Measurements from ENCODE around the gene CFAP70.
A peak's percentile ranks its signal among the peaks of the same experiment; 100 is the strongest.

The CFAP70 gene

DNA sequence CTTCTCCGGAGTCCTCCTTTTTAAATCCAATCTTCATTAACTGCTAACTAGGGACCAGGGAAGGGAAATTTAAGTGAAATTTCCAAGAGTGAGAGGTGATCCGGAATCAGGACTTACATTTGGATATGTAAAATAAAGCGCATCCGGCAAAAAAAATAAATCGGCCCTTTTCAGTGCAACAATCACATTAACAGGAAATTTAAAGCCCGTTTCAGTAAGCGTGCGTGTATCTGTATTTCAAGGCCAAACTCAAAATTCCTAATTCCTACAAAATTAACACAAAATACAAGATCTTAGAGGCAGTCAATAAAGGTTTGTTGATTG, 112.4 kb downstream of the CFAP70 start:
- no peak for DNase-seq (ENCODE audit: low read depth)
- TF ChIP-seq, protein P1, sequence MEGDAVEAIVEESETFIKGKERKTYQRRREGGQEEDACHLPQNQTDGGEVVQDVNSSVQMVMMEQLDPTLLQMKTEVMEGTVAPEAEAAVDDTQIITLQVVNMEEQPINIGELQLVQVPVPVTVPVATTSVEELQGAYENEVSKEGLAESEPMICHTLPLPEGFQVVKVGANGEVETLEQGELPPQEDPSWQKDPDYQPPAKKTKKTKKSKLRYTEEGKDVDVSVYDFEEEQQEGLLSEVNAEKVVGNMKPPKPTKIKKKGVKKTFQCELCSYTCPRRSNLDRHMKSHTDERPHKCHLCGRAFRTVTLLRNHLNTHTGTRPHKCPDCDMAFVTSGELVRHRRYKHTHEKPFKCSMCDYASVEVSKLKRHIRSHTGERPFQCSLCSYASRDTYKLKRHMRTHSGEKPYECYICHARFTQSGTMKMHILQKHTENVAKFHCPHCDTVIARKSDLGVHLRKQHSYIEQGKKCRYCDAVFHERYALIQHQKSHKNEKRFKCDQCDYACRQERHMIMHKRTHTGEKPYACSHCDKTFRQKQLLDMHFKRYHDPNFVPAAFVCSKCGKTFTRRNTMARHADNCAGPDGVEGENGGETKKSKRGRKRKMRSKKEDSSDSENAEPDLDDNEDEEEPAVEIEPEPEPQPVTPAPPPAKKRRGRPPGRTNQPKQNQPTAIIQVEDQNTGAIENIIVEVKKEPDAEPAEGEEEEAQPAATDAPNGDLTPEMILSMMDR (IDR thresholded peaks at IDR 0.05; ENCODE audit: control insufficient read depth, extremely low read depth, insufficient read depth) = no peak
- peak overlapping the region; percentile 84 for H3K4me3 ChIP-seq (ENCODE audit: low read depth, low read length)

DNA sequence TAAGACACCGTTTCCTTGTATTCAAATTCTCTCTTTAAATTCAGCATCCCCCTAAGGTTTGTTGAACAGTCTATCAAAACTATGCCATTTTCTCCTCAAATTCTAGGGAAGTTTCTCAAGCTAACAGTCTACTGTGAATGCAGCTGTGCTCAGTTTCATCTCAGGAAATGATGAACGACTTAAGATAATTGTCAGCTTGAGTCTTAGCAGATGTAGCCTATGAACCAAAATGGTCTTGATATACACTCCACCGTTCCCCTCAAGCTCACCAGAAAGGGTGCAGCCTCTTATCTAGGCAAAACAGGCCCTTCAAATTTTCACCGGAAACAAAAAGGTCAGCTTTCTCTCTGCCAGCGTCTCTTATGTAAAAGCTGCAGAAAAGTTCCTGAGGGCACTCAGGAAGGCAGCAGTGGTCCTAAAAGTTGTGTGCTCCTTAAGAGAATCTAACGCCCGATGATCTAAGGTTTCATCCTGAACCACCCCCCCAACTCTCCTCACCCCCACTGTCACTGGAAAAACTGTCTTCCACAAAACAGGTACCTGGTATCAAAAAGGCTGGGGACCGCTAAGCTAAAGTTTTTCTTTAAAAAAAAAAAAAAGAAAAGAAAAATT, 113.7 kb downstream of the CFAP70 start:
- peak overlapping the region; percentile 84 for H3K4me3 ChIP-seq (ENCODE audit: low read depth, low read length)
- TF ChIP-seq, protein P1 (IDR thresholded peaks at IDR 0.05; ENCODE audit: control insufficient read depth, extremely low read depth, insufficient read depth) = no peak
- no peak for DNase-seq (ENCODE audit: low read depth)

- DNase-seq (ENCODE audit: low read depth) = no peak
- H3K4me3 ChIP-seq (ENCODE audit: low read depth, low read length) = no peak overlapping the region
- TF ChIP-seq, protein P1 (IDR thresholded peaks at IDR 0.05; ENCODE audit: control insufficient read depth, extremely low read depth, insufficient read depth) = no peak
These were observed 118.8 kb downstream of the CFAP70 start for GRCh38 chr10:73239908-73240307.

DNA sequence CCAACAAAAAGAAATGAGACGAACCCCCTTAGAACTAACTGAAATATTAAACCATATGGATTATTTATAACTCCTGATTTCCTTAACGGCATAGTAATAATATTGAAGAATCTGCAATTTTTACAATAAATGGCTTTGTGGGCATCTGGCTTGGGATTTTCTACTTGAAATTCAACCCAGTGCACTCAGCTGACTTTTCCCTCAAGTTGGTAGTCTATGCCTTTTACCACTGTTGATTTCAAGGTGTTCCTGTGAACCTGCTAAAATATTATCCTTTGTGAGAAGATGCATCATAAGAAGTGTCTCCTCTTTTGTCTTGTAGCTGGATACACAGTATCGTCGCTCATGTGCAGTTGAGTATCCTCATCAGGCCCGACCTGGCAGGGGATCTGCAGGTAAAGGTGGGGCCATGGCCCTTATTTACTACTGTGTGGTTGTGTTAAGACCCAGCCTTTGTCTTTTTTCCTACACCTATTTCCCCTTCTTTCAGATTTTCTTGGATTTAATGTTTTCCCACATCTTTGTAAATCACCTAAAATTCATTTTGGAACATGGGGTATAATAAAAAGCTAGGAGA, 119.6 kb downstream of the CFAP70 start:
- TF ChIP-seq, protein P1 (IDR thresholded peaks at IDR 0.05; ENCODE audit: control insufficient read depth, extremely low read depth, insufficient read depth) = no peak
- H3K4me3 ChIP-seq (ENCODE audit: low read depth, low read length) = no peak overlapping the region

DNA sequence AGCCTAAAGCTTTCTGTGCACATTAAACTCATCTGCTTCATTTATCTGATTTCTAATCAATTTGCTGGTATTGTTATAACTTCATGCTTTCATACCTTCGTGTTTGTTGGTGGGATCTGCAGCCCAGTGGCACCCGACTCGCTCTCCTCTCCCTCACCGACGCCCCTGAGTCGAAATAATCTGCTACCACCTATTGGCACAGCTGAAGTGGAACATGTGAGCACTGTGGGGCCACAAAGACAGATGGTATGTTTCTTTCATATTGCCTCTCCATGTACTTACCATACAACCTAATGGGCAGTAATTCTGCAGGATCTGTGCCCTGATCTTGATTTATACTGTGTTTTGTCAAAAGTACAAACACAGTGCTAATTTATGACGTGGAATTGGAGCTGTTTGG, 124.0 kb downstream of the CFAP70 start:
- no peak for DNase-seq (ENCODE audit: low read depth)

More for the DNA sequence above, 119.6 kb downstream of the CFAP70 start:
- DNase-seq (ENCODE audit: low read depth) = no peak

DNA sequence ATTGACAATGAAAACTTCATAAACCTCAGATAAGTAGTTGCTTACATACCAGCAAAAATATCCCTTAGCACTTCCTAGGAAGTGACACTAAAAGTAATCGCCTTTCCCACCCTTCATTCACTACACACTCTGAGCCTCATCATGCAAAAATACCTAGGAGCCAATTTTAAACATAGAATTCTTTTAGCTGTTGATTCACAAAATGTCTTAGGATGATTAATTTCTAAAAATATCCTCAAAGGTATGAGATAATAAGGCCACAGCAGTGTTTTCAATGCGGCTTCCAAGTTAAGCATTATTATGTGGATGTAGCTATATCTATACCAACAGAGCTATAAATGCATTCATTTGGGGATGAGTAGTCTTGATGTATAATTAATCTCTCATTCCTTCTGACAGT, 124.8 kb downstream of the CFAP70 start:
- no peak overlapping the region for H3K4me3 ChIP-seq (ENCODE audit: low read depth, low read length)
- TF ChIP-seq, protein P1 (IDR thresholded peaks at IDR 0.05; ENCODE audit: control insufficient read depth, extremely low read depth, insufficient read depth) = no peak
- no peak for DNase-seq (ENCODE audit: low read depth)

More for the DNA sequence above, 124.0 kb downstream of the CFAP70 start:
- TF ChIP-seq, protein P1 (IDR thresholded peaks at IDR 0.05; ENCODE audit: control insufficient read depth, extremely low read depth, insufficient read depth) = no peak
- H3K4me3 ChIP-seq (ENCODE audit: low read depth, low read length) = no peak overlapping the region

DNA sequence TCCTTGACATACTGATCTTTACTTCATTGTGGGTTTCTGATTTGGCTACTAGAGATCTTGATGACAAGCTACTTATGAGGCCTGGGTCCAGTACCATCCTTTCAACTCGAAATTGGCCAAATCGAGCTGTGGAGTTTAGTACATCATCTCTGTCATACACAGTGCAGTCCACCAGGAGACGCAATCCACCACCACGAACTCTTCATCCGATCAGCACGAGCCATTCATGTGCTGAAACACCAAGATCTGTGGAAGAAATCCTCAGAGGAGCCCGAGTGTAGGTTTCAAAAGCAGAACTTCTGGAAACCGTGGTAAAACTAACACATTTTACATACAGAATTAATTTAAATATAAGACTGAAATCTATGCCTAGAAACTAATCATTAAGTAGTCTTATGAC, 125.8 kb downstream of the CFAP70 start:
- TF ChIP-seq, protein P1 (IDR thresholded peaks at IDR 0.05; ENCODE audit: control insufficient read depth, extremely low read depth, insufficient read depth) = no peak
- no peak overlapping the region for H3K4me3 ChIP-seq (ENCODE audit: low read depth, low read length)
- no peak for DNase-seq (ENCODE audit: low read depth)

All from LNCaP clone FGC (cell line).